ENCODE results near the gene TRAPPC11. TPM values are rescaled to one million over a fixed set of nuclear protein-coding genes. Genes with fewer than 3 reads are reported as not detected.

Gene TRAPPC11
- total RNA-seq, 4 donors from 2014 or later = 40.6 to 74.2 (median 49.2) TPM

- Histone ChIP-seq H3K36me3 (no peaks in the 10 kb centered on the region), H3K27ac (no peak overlapping the region)
- WGBS = 87% methylated on average over 20 of the region's 20 CpGs
These were observed 46.5 kb upstream of the TRAPPC11 start for GRCh38 chr4:183612329-183613250.

GRCh38 chr4:183617075-183617474 lies 42.0 kb upstream of the TRAPPC11 start:
- no peak overlapping the region for H3K4me3 ChIP-seq

More at GRCh38 chr4:183612329-183613250, 46.5 kb upstream of the TRAPPC11 start:
- no peak for TF ChIP-seq POLR2AphosphoS5 (IDR thresholded peaks at IDR 0.05)
- no peak for TF ChIP-seq EP300 (IDR thresholded peaks at IDR 0.05)
- no peaks in the 10 kb centered on the region for H3K9me3 ChIP-seq
- DNase-seq (ENCODE audit: low spot score in 2 of 2) = no peak
- H3K27me3 ChIP-seq = no peaks in the 10 kb centered on the region
- H3K4me3 ChIP-seq = no peak overlapping the region
- H3K4me1 ChIP-seq = peaks cover 12% of the 10 kb centered on the region

GRCh38 chr4:183618681-183619080 lies 40.4 kb upstream of the TRAPPC11 start:
- Histone ChIP-seq H3K9me3 (no peaks in the 10 kb centered on the region), H3K36me3 (no peaks in the 10 kb centered on the region), H3K27me3 (no peaks in the 10 kb centered on the region), H3K4me1 (no peaks in the 10 kb centered on the region), H3K4me3 (no peak overlapping the region), H3K27ac (no peak overlapping the region)
- DNase-seq (ENCODE audit: low spot score in 2 of 2) = no peak
- WGBS = 74% methylated on average over 4 of the region's 4 CpGs
- TF ChIP-seq EP300 (IDR thresholded peaks at IDR 0.05) (no peak), POLR2AphosphoS5 (IDR thresholded peaks at IDR 0.05) (no peak), CTCF (IDR thresholded peaks at IDR 0.05) (no peak), POLR2A (IDR thresholded peaks at IDR 0.05) (no peak)

More at GRCh38 chr4:183617075-183617474, 42.0 kb upstream of the TRAPPC11 start:
- no peaks in the 10 kb centered on the region for H3K27me3 ChIP-seq
- 96% methylated on average over 2 of the region's 2 CpGs for WGBS
- no peaks in the 10 kb centered on the region for H3K9me3 ChIP-seq
- no peak overlapping the region for H3K27ac ChIP-seq
- no peak for DNase-seq (ENCODE audit: low spot score in 2 of 2)
- no peaks in the 10 kb centered on the region for H3K4me1 ChIP-seq
- TF ChIP-seq POLR2AphosphoS5 (IDR thresholded peaks at IDR 0.05) (no peak), POLR2A (IDR thresholded peaks at IDR 0.05) (no peak), EP300 (IDR thresholded peaks at IDR 0.05) (no peak)
- no peaks in the 10 kb centered on the region for H3K36me3 ChIP-seq

GRCh38 chr4:183620421-183620820 lies 38.7 kb upstream of the TRAPPC11 start:
- WGBS = 84% methylated on average over 2 of the region's 2 CpGs
- TF ChIP-seq POLR2A (IDR thresholded peaks at IDR 0.05) (no peak), CTCF (IDR thresholded peaks at IDR 0.05) (no peak), EP300 (IDR thresholded peaks at IDR 0.05) (no peak), POLR2AphosphoS5 (IDR thresholded peaks at IDR 0.05) (no peak)
- Histone ChIP-seq H3K9me3 (no peaks in the 10 kb centered on the region), H3K36me3 (no peaks in the 10 kb centered on the region), H3K27ac (no peak overlapping the region), H3K4me1 (no peaks in the 10 kb centered on the region), H3K27me3 (no peaks in the 10 kb centered on the region), H3K4me3 (no peak overlapping the region)
- no peak for DNase-seq (ENCODE audit: low spot score in 2 of 2)

- Histone ChIP-seq H3K27ac (no peak overlapping the region), H3K36me3 (no peaks in the 10 kb centered on the region), H3K4me1 (no peaks in the 10 kb centered on the region), H3K9me3 (no peaks in the 10 kb centered on the region), H3K4me3 (no peak overlapping the region), H3K27me3 (no peaks in the 10 kb centered on the region)
- TF ChIP-seq POLR2AphosphoS5 (IDR thresholded peaks at IDR 0.05) (no peak), CTCF (IDR thresholded peaks at IDR 0.05) (no peak), EP300 (IDR thresholded peaks at IDR 0.05) (no peak), POLR2A (IDR thresholded peaks at IDR 0.05) (no peak)
- WGBS = 74% methylated on average over 1 of the region's 1 CpG
- no peak for DNase-seq (ENCODE audit: low spot score in 2 of 2)
These were observed 37.2 kb upstream of the TRAPPC11 start for GRCh38 chr4:183621875-183622274.

GRCh38 chr4:183624548-183624947 lies 34.5 kb upstream of the TRAPPC11 start:
- no peaks in the 10 kb centered on the region for H3K4me1 ChIP-seq
- H3K27ac ChIP-seq = no peak overlapping the region
- no peak for DNase-seq (ENCODE audit: low spot score in 2 of 2)
- WGBS = 64% methylated on average over 6 of the region's 6 CpGs
- H3K27me3 ChIP-seq = no peaks in the 10 kb centered on the region
- H3K4me3 ChIP-seq = no peak overlapping the region
- H3K9me3 ChIP-seq = no peaks in the 10 kb centered on the region
- TF ChIP-seq POLR2A (IDR thresholded peaks at IDR 0.05) (no peak), CTCF (IDR thresholded peaks at IDR 0.05) (no peak), EP300 (IDR thresholded peaks at IDR 0.05) (no peak), POLR2AphosphoS5 (IDR thresholded peaks at IDR 0.05) (no peak)
- H3K36me3 ChIP-seq = no peaks in the 10 kb centered on the region

Data from suprapubic skin (tissue), 4 donors.